GM10847 (cell line): ENCODE results near the gene DOCK10.

ENCODE experiments used
- POLR2A ChIP-seq: IDR thresholded peaks from 2 replicates; pipeline ENCODE4 v1.6.1; 2011; ENCODE audit not compliant: insufficient read length; ENCODE audit errors: extremely low read depth

Gene DOCK10

DNA sequence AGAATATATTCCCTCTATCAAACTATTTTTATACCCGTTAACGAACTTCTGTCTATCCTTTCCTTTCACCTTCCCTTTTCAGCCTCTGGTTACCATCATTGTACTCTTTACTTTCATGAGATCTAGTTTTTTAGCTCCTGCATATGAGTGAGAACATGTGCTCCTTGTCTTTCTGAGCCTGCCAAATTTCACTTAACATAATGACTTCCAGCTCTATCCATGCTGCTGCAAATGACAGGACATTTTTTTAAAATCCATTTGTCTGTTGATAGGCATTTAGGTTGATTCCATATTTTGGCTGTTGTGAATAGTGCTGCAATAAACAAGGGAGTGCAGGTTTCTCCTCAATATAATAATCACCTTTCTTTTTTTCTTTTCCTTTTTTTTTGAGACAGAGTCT, 317.9 kb downstream of the DOCK10 start:
- no peak for TF ChIP-seq POLR2A

DNA sequence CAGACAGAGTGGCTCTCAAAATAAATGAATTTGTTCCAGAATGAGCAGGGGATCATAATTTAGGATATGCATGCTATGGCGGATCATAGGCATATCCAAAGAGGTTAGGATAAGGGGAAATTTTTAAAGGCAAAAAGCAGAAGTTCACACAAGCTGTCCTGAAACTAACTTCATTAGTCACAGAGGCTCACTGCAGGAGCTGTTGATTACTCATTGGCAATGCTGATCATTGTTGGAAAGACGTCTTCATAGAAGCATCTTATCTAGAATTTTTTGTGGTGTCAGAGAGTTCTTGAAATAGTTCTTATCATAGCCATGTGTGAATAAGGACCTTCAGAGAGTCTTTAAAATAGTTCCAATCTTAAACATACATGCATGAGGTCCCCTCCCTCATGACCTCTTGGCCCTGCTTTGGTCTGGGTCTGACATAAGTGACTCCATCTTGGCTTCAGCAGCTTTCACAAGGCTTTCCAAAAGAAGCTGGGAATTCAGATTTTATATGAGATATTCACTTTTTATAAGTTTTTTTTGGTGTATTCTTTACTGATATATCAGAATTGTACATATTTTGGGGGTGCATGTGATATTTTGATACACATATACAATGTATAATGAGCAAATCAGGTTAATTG, 318.6 kb downstream of the DOCK10 start:
- no peak for TF ChIP-seq POLR2A

DNA sequence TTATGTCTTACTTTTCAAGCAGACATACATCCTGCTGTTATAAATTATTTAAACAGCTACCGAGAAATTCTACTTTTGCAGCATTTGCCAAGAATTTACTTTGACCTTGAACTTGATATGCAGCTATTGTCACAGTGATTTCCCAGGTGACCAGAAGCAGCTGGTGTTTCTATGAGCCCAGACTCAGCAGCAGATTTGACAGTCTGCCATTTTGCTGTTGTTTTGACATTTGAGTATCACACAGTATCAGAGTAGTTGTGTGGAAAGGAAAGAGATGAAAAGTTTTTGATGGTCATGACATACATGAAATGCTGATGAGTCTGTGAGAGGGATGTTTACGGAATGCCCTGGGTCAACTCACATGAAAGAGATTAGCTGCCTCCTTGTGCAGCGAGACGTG, 319.5 kb downstream of the DOCK10 start:
- TF ChIP-seq POLR2A: no peak

DNA sequence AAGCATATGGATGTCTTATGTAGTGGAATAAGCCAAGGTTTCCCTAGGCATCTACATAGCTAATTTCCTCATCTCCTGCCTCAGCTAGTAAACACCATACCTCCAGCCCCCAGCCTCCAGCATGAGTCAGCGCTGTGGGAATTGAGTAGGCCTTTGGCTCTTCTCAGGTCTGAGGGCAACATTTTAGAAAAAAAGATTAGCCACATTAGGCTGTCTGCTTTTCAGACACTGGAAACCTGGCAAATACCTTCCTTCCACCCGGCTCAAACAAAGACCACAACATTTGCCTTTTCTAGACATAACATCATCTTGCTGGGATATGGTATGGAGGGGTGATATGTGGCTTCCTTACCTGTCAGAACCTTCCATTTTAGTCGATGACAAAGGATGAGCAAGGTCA, 320.0 kb downstream of the DOCK10 start:
- no peak for TF ChIP-seq POLR2A

DNA sequence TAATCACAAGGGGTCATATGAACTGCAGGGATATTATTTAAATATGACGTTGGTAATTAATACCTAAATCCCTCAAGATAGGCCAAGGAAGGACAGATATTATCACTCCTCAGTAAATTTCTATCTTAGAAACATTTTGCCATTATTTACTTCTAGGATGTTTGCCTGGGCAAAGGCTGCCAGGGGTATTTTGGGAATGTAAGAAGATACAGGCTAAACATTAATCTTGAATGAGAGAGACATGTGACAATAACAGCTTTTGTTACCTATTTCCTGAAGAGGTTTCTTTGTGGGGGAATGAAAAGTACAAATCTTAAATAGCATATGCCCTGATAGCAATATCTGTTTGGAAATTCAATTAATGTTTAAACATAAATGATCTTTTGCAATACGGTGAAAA, 325.3 kb downstream of the DOCK10 start:
- TF ChIP-seq POLR2A: no peak

DNA sequence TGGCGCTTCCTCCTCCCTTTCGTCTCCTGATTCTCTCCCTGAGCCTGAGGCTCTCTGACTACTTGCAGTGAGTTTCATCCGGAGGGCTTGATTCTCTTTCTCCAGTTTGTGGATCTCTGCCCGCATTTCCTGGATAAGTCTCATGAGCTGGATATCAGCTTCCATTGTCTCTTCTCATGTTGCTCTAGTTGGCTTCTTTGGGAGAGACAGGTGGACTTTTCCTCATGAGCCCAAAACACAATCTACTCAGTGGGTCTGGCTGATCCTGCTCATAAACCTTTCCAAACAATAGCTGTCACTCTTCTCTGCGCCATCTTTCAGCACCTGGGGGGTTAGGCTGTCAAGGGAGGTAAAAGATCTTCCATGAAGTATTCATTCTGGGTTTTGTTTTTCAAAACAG, 326.1 kb downstream of the DOCK10 start, which contains the start of gene CCDC195:
Gene CCDC195, minus strand, starts transcription at position 165 of the 400 bp plus-strand sequence. Its CDS starts 0 bp downstream, at position 165.
- no peak for TF ChIP-seq POLR2A
